MM.1S (cell line): Measurements from ENCODE around the gene GPHN.

Source experiments
- CTCF ChIP-seq: fragments of 300-600 bp; sonication (generic); IDR thresholded peaks from 2 replicates; pipeline ENCODE4 v1.5.1; 2016; ENCODE audit warnings: antibody characterized with exemption, low read length, mixed read lengths
- EZH2 ChIP-seq: fragments of 300-600 bp; sonication (generic); optimal IDR thresholded peaks from 2 replicates; pipeline ENCODE3; 2017; ENCODE audit warnings: low read depth, mild to moderate bottlenecking, antibody characterized with exemption, low read length, mixed read lengths
- EZH2phosphoT487 ChIP-seq: fragments of 300-600 bp; sonication (generic); IDR thresholded peaks from 2 replicates; pipeline ENCODE4 v1.6.1; 2018; ENCODE audit warnings: antibody characterized with exemption, low read length

GRCh38 chr14:67002994-67003753 is 495.2 kb downstream of the GPHN start:
- TF ChIP-seq CTCF (no peak), EZH2 (no peak), EZH2phosphoT487 (no peak)
